HEK293 (cell line): Measurements from ENCODE around the gene HLA-DQA1.

ENCODE experiments used
- PATZ1 ChIP-seq: fragments of 450-650 bp; formaldehyde crosslinking; IDR thresholded peaks from 2 replicates; pipeline ENCODE4 v1.5.1; 2016; ENCODE audit warnings: missing biosample characterization, missing genetic modification characterization
- WT1 ChIP-seq: fragments of 450-650 bp; formaldehyde crosslinking; IDR thresholded peaks from 2 replicates; pipeline ENCODE4 v1.5.1; 2016; ENCODE audit warnings: missing biosample characterization, missing genetic modification characterization
- ZBTB20 ChIP-seq: fragments of 450-650 bp; formaldehyde crosslinking; IDR thresholded peaks from 2 replicates; pipeline ENCODE4 v1.5.1; 2016; ENCODE audit warnings: missing biosample characterization, missing genetic modification characterization
- ZBTB44 ChIP-seq: fragments of 450-650 bp; IDR thresholded peaks from 2 replicates; pipeline ENCODE4 v1.5.1; 2018; ENCODE audit warnings: missing biosample characterization, mild to moderate bottlenecking, missing genetic modification characterization
- ZEB2 ChIP-seq: fragments of 450-650 bp; formaldehyde crosslinking; IDR thresholded peaks from 2 replicates; pipeline ENCODE4 v1.5.1; 2016; ENCODE audit warnings: missing biosample characterization, missing genetic modification characterization
- ZIC2 ChIP-seq: fragments of 450-650 bp; formaldehyde crosslinking; IDR thresholded peaks from 2 replicates; pipeline ENCODE4 v1.5.1; 2016; ENCODE audit warnings: missing biosample characterization, missing genetic modification characterization
- ZNF18 ChIP-seq: fragments of 450-650 bp; formaldehyde crosslinking; IDR thresholded peaks from 2 replicates; pipeline ENCODE4 v1.5.1; 2016; ENCODE audit warnings: missing biosample characterization, missing genetic modification characterization
- ZNF2 ChIP-seq: fragments of 450-650 bp; formaldehyde crosslinking; IDR thresholded peaks from 2 replicates; pipeline ENCODE4 v1.5.1; 2016; ENCODE audit warnings: missing biosample characterization, missing genetic modification characterization
- ZNF248 ChIP-seq: fragments of 450-650 bp; formaldehyde crosslinking; IDR thresholded peaks from 2 replicates; pipeline ENCODE4 v1.5.1; 2017; ENCODE audit warnings: missing biosample characterization, missing genetic modification characterization
- ZNF280D ChIP-seq: fragments of 450-650 bp; formaldehyde crosslinking; IDR thresholded peaks from 2 replicates; pipeline ENCODE4 v1.5.1; 2016; ENCODE audit warnings: missing biosample characterization, missing genetic modification characterization
- ZNF341 ChIP-seq: fragments of 450-650 bp; formaldehyde crosslinking; IDR thresholded peaks from 2 replicates; pipeline ENCODE4; 2016; ENCODE audit warnings: low read depth, missing biosample characterization, missing genetic modification characterization
- ZNF366 ChIP-seq: fragments of 450-650 bp; formaldehyde crosslinking; conservative IDR thresholded peaks from 2 replicates; pipeline ENCODE4 v1.5.1; 2016; ENCODE audit warnings: missing biosample characterization, missing genetic modification characterization
- ZNF473 ChIP-seq: fragments of 450-650 bp; formaldehyde crosslinking; IDR thresholded peaks from 2 replicates; pipeline ENCODE4 v1.5.1; 2017; ENCODE audit warnings: missing biosample characterization, missing genetic modification characterization
- ZNF513 ChIP-seq: fragments of 450-650 bp; IDR thresholded peaks from 2 replicates; pipeline ENCODE4 v1.5.1; 2018; ENCODE audit warnings: missing biosample characterization, missing genetic modification characterization
- ZNF558 ChIP-seq: fragments of 450-650 bp; formaldehyde crosslinking; IDR thresholded peaks from 2 replicates; pipeline ENCODE4 v1.5.1; 2016; ENCODE audit warnings: missing biosample characterization, missing genetic modification characterization
- ZNF629 ChIP-seq: fragments of 450-650 bp; formaldehyde crosslinking; IDR thresholded peaks from 2 replicates; pipeline ENCODE4 v1.5.1; 2017; ENCODE audit warnings: missing biosample characterization, missing genetic modification characterization
- ZNF660 ChIP-seq: fragments of 450-650 bp; IDR thresholded peaks from 2 replicates; pipeline ENCODE4 v1.5.1; 2018; ENCODE audit warnings: missing biosample characterization, mild to moderate bottlenecking, missing genetic modification characterization
- ZNF768 ChIP-seq: fragments of 450-650 bp; formaldehyde crosslinking; IDR thresholded peaks from 2 replicates; pipeline ENCODE4 v1.5.1; 2018; ENCODE audit warnings: missing biosample characterization, mild to moderate bottlenecking, missing genetic modification characterization
- ZSCAN18 ChIP-seq: fragments of 450-650 bp; formaldehyde crosslinking; IDR thresholded peaks from 2 replicates; pipeline ENCODE4 v1.5.1; 2016; ENCODE audit warnings: missing biosample characterization, missing genetic modification characterization
- ZSCAN30 ChIP-seq: fragments of 450-650 bp; IDR thresholded peaks from 2 replicates; pipeline ENCODE4 v1.5.1; 2018; ENCODE audit warnings: missing biosample characterization, mild to moderate bottlenecking, missing genetic modification characterization, moderate library complexity

The HLA-DQA1 gene

GRCh38 chr6:32622545-32623401 lies 14.4 kb upstream of the HLA-DQA1 start (continued):
- TF ChIP-seq ZNF280D = no peak
- TF ChIP-seq PATZ1 (tag by site-specific recombination) = peak; percentile 26; the same call in 1 of the 2 replicates
- TF ChIP-seq ZEB2 (tag by site-specific recombination) = no peak
- no peak for TF ChIP-seq ZNF341
- TF ChIP-seq ZNF2 (tag by site-specific recombination) = peak; percentile 97
- TF ChIP-seq ZIC2 (tag by site-specific recombination) = peak; percentile 34; the same call in 1 of the 2 replicates
- TF ChIP-seq ZNF768 (tag by site-specific recombination) = no peak
- peak; percentile 88; the same call in 1 of the 2 replicates for TF ChIP-seq ZBTB20
- TF ChIP-seq ZSCAN30 (tag by site-specific recombination) = peak; percentile 37; the same call in 1 of the 2 replicates
- TF ChIP-seq ZNF473 = no peak
- no peak for TF ChIP-seq ZSCAN18 (tag by site-specific recombination)
- no peak for TF ChIP-seq WT1 (tag by site-specific recombination)
- TF ChIP-seq ZNF248 = no peak
- TF ChIP-seq ZNF660 = peak; percentile 73
- no peak for TF ChIP-seq ZNF366
- no peak for TF ChIP-seq ZNF629
- 0 out of 2 replicates have a peak, but pooled peaks have one; percentile 45 for TF ChIP-seq ZNF18 (tag by site-specific recombination)
- TF ChIP-seq ZNF513 = no peak
- no peak for TF ChIP-seq ZNF558
- no peak for TF ChIP-seq ZBTB44 (tag by site-specific recombination)
